ENCODE results near the gene SYF2.
A peak's percentile ranks its signal among the peaks of the same experiment; 100 is the strongest.
"Not testable (repeated sequence)": the region's sequence is repeated elsewhere in the genome, so short reads cannot be mapped to it uniquely, and the experiment has no call there.

The SYF2 gene

DNA sequence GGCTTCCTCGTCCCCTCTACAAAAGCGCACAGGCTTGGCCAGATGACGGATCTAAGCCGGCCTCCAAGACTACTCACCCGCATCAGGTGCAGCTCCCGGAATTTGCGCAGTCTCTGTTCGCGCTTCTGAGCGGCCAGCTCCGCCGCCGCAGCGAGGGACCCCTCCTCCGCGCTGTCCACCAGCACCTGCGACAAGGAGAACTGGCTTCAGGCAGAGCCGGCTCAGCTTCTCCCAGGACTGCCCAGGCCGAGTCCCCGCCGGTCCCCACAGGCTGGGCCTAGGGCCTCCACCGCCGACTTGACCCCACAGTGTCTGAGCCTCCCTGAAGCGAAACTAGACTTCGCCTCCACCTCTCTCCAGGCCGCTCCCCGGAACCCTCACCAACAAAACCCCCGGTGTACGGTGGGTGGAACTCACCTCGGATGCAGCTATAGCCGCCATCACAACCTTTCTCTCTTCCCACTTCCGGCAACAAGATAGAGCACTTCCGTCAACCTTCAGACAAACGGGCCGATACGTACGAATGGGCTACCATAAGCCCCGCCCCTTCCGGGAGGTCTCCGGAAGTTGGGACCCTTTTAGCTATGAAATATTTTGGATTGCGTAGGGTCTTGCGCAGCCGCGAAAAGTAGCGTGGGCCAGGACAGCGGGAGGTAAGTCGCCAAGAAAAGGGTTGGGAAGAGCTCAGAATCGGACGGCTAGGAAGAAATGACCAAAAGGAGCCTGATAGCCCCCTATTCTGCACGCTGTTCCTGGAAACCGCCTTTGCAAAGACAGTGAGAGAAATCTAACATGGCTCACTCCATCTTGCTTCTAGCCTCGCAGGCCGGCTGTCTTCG is at the start of gene SYF2:
Gene SYF2 (minus strand): TSS at position 476 of the 839 bp plus-strand sequence. CDS start 35 bp downstream, at position 441.
- DNase-seq, result peak; percentile 71 to 90 (median 82)

DNA sequence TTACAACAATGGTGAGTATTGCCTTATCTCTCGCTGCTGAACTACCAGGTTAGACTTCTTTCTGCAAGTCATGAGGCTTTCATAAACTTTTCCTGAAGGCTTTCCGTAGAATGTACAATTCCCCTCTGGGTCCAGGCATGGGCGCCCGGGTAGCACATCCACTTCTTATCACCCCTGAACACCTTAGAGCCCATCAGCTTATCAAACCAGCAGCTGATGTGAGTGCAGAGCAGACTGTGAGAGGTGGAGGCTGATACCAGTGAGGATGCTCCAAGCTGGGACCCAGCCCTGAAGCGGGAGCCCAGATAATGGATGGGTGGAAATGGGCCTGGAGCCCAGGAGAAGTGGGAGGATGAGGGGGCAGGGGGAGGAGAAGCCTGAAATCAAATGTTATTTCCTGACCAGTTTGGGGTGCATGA is 47.4 kb upstream of the SYF2 start:
- DNase-seq, result not testable (repeated sequence)

- DNase-seq, result not testable (repeated sequence)
Measured at GRCh38 chr1:25278790-25279189, 46.5 kb upstream of the SYF2 start.

GRCh38 chr1:25278358-25278757 is 46.1 kb upstream of the SYF2 start:
- DNase-seq, result not testable (repeated sequence)

- DNase-seq, result not testable (repeated sequence)
Measured at GRCh38 chr1:25277295-25277694, 45.0 kb upstream of the SYF2 start.

DNA sequence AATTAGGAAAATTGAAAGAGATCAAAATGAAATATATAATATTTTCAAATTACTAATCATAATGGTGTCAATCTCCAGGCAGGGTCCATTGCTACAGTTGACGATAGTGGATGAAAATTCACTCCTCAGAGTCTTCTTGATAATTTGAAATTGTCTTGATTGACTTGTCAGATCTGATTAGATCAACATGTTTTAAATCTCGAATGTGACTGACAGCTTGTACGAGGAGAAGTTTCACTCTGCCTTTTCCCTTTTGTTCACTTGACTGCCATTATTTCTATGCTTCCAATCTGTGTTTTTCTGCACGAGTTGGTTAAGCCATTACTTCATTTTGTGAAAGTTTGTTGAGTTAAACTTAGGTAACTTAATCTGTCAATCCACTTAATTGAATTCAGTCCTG is 43.3 kb upstream of the SYF2 start:
- not testable (repeated sequence) for DNase-seq

DNA sequence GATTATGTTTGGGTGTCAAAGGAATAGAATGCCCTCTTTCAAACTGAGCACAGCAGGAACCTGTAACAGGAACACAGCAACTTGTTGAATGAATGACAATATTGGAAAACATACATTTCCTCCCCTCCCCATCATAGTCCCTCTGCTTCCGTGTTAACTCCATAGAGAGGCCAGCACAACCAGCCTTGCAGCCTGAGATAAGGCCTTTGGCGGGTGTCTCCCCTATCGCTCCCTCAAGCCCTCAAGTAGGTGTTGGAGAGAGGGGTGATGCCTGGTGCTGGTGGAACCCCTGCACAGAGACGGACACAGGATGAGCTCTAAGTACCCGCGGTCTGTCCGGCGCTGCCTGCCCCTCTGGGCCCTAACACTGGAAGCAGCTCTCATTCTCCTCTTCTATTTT is 39.9 kb upstream of the SYF2 start, which contains the start of gene RHD:
Gene RHD (plus strand): TSS at position 272 of the 400 bp plus-strand sequence. CDS start 39 bp downstream, at position 311.
- not testable (repeated sequence) for DNase-seq

- DNase-seq, result not testable (repeated sequence)
Measured at GRCh38 chr1:25268143-25268760, 36.0 kb upstream of the SYF2 start.

- DNase-seq, result peak; percentile 44 to 80 (median 63)
Measured at GRCh38 chr1:25267288-25268142, 35.2 kb upstream of the SYF2 start.

- not testable (repeated sequence) for DNase-seq
Measured at GRCh38 chr1:25266554-25267287, 34.4 kb upstream of the SYF2 start.

DNA sequence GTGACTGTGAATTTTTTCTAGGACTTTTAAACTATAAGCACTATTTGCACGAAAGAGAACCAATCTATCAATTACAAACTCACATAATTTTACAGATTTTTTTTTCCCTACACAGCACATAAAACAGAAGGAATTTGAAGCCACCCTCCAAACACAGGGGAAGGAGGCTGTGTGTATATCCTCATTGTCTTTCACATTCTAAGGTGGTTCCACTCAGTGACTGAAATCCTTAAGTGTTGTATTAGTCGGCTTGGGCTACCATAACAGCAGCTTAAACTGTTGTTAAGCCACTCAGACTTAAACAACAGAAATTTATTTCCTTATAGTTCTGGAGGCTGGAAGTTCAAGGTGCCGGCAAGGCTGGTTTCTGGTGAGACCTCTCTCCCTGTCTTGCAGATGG is 28.0 kb upstream of the SYF2 start:
- not testable (repeated sequence) for DNase-seq

DNA sequence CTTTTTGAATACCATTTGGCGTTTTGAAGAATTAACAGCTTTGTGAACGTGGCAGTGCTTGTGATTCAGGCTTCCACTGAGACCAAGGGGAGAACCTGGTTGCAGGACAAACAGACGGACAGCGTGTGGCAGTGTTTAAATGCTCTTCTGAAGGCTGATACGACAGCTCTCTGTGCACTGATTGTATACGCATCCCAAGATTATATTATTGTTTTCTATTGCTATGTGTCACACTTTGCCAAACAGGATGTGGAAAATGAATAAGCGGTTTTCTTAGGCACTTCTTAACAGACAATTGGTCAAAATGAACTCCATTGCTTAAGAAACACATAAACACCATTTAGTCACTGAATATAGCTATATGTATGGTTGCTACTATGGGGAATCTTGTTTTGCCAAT is 27.5 kb upstream of the SYF2 start:
- DNase-seq, result not testable (repeated sequence)

DNA sequence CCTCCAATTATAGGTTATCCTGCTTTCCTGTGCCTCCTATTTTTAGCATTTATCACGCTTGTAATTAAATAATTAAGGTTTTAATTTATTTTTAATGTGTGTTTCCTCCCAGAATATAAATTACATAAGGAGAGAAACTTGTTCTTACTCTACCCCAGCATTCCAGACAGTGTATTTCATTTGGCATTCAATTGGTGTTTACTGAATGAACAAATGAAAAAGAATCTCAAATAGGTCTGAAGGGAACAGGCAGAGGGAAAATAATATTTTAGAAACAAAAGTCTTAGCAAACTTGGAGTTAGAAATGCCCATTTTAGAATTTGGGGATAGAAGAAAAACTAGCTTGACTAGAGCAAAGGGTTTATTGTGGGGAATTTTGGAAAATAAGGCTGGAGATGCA is 24.9 kb upstream of the SYF2 start:
- DNase-seq, result no peak

GRCh38 chr1:25256578-25256965 is 24.3 kb upstream of the SYF2 start:
- DNase-seq, result no peak

GRCh38 chr1:25255706-25256577 is 23.6 kb upstream of the SYF2 start:
- no peak for DNase-seq

DNA sequence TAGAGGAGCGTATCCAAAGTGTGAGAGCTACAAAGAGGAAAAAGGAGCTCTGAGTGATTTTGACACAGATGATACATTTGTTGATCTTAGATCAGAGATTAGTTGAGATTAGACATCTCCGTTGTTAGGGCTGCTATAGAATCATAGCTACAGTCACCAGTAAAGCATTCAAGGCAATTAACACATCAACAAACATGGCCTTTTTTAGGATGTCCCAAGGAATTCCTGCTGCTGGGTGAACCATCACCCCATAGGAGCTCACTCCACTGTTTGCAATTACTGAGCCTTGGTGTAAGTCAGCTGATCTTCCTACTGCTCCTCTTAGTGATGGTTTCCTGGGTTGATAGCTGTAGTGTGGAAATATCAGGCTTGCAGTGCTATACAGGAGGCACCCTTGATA is 21.6 kb upstream of the SYF2 start:
- no peak for DNase-seq

DNA sequence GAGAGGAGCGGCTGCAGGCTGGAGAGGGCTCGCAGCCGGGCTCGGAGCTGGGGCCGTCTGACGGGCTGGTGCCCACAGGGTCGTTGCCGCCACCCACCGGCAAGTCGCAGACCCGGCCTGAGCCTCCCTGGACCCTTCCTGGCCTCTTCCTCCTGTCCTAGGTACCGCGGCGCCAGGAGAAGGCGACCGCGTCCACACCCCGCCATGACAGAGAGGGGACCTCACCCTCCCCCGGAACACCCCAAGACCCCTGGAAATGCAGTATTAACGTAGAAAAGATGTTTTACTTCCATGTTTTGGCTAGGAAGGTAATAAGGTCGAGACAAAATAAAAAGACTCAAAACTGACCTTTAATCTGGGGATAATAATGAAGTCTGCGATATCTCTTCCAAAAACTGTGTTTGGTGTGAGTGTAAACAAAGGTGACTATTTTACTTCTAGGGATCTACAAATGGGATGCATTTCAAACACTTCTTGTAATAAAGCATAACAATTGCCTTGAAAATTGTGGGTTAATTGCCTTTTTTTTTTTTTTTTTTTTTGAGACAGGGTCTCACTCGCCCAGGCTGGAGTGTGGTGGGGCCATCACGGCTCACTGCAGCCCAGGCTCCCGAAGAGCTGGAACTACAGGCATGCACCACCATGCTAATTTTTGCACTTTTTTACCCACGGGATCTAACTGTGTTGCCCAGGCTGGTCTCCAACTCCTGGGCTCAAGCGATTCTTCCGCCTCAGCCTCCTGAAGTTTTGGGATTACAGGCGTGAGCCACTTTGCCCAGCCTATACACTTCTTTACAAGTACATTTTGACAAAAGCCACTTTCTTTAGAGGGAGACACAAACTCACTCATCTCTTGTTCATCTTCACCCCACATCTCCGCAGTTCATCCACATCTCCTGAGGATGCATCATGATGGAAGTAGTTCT is 15.8 kb upstream of the SYF2 start:
- no peak for DNase-seq

GRCh38 chr1:25247024-25247828 is 14.9 kb upstream of the SYF2 start, which contains the start of gene RSRP1:
RSRP1 (minus strand) TSS chr1:25247454; CDS start chr1:25246963, 491 bp downstream.
- peak; percentile 99 to 100 (median 100) for DNase-seq

DNA sequence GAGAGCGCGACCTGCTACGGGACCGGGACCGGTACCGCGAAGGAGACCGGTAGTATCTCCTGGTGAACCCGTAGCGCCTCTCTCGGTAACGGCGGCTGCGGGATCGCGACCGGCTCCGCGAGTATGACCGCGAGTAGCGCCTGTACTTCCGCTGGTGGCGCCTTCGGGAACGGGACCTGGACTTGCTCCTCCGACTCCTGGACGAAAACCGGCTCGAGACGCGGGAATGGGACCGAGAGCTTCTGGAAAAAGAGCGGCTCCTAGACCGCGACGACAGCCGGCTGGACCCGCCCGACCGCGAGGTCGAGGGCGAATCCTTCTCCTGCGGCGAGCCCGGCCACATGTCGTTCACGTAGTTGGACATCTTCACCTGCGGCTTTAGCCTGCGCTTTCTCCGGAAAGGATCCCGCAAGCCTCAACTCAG is 14.3 kb upstream of the SYF2 start:
- DNase-seq, result peak in 1 of 4 experiments; percentile 20

Data from activated CD4-positive, CD25-positive, alpha-beta regulatory T cell (primary cell).